Motor neuron (in vitro differentiated cells): ENCODE results near the gene MMP3. TPM values are rescaled to one million over a fixed set of nuclear protein-coding genes. Genes with fewer than 3 reads are reported as not detected.

Source experiments
- ATAC-seq, 8 experiments: fragments of 200-7000 bp; cut with Tn5 transposase; replicated peaks in 6 of 8; 2 replicates each; pipeline ENCODE4 v1.8.0; 2021; ENCODE audit warnings: mild to moderate bottlenecking in 8 of 8, moderate library complexity in 8 of 8
- H3K27ac ChIP-seq, 2 donors: fragments of 250-450 bp; sonication (Bioruptor Pico); 2 replicates each; pipeline ENCODE4 v1.9.0; 2021; ENCODE audit warnings: antibody characterized with exemption in 2 of 2, mild to moderate bottlenecking in 2 of 2, moderate library complexity in 1 of 2
- H3K4me1 ChIP-seq, 2 donors: fragments of 250-450 bp; sonication (Bioruptor Pico); replicated peaks in 1 of 2; 2 replicates each; pipeline ENCODE4 v1.6.1; 2021; ENCODE audit warnings: antibody characterized with exemption in 2 of 2, mild to moderate bottlenecking in 2 of 2, moderate library complexity in 1 of 2
- H3K4me3 ChIP-seq, 5 donors: fragments of 250-450 bp; sonication (Bioruptor Pico); 2 replicates each; pipeline ENCODE4 v1.9.0; 2021; ENCODE audit warnings: antibody characterized with exemption in 5 of 5, mild to moderate bottlenecking in 5 of 5, moderate library complexity in 4 of 5
- WGBS, 10 experiments: fragments of 450-650 bp; shearing (Covaris generic); methylation state at CpG; one replicate each; pipeline ENCODE4 v1.0.0; 2022; 5-methylcytosine and 5-hydroxymethylcytosine counted together
- in situ Hi-C, 9 experiments: fragments of 400-800 bp; cut with MboI; loops; one replicate each; pipeline ENCODE4 v1.15.0; 2021; ENCODE audit warnings: low sequenced_read_pairs in 9 of 9, low pct_unique_long_range_greater_than_20kb in 2 of 9; ENCODE audit not compliant: unreplicated experiment in 9 of 9
- total RNA-seq, 8 experiments: library from RNA; unstranded; fragments of 300-600 nt; gene quantifications; 2 replicates each; pipeline versions ENCODE4 v1.2.3 to v1.2.4, GENCODE V29; 2022

The MMP3 gene
- total RNA-seq, 8 experiments from 2014 or later: 0.36 to 5.8 (median 2.6) TPM; not detected in 5

- 32 to 90% (median 78%) methylated on average over 2 to 4 of the region's 5 CpGs; no CpG with 5 or more reads in 3 of the 10 experiments for WGBS, 10 experiments
- Histone ChIP-seq H3K27ac (no peak overlapping the region), H3K4me1 (no peaks in the 10 kb centered on the region), H3K4me3 (no peak overlapping the region)
- in situ Hi-C loops: loop anchor here in 1 of 9 experiments (25.0 kb wide), 1 partner anchor 207 kb away; no protein-coding TSS in a partner anchor
- peak in 2 of 8 experiments; percentile 30 to 37 for ATAC-seq
Measured at GRCh38 chr11:102830001-102830727, 13.2 kb downstream of the MMP3 start.

GRCh38 chr11:102829316-102830000, 14.0 kb downstream of the MMP3 start:
- Histone ChIP-seq H3K4me1 (no peaks in the 10 kb centered on the region), H3K4me3 (no peak overlapping the region), H3K27ac (no peak overlapping the region)
- in situ Hi-C loops: loop anchor here in 1 of 9 experiments (10.0 to 25.0 kb wide), 2 partner anchors 115 to 208 kb away; no protein-coding TSS in a partner anchor
- 42 to 96% (median 84%) methylated on average over 1 to 3 of the region's 6 CpGs; no CpG with 5 or more reads in 2 of the 10 experiments for WGBS, 10 experiments
- peak in 2 of 8 experiments; percentile 29 to 62 for ATAC-seq

GRCh38 chr11:102824556-102824955, 18.9 kb downstream of the MMP3 start:
- ATAC-seq: peak in 1 of 8 experiments; percentile 24
- H3K4me3 ChIP-seq: no peak overlapping the region
- in situ Hi-C loops: loop anchor here in 1 of 9 experiments (10.0 kb wide), 1 partner anchor 120 kb away; no protein-coding TSS in a partner anchor
- H3K4me1 ChIP-seq: no peaks in the 10 kb centered on the region
- no peak overlapping the region for H3K27ac ChIP-seq
- 83 to 100% (median 100%) methylated on average over 1 of the region's 1 CpG; no CpG with 5 or more reads in 1 of the 10 experiments for WGBS, 10 experiments

GRCh38 chr11:102819491-102819890, 23.9 kb downstream of the MMP3 start:
- Histone ChIP-seq H3K4me1 (no peaks in the 10 kb centered on the region), H3K27ac (no peak overlapping the region), H3K4me3 (no peak overlapping the region)
- no peak for ATAC-seq
- WGBS, 10 experiments: 10 to 81% (median 55%) methylated on average over 1 to 5 of the region's 6 CpGs; no CpG with 5 or more reads in 5 of the 10 experiments
- in situ Hi-C loops: no loop called here

GRCh38 chr11:102813484-102813883, 29.9 kb downstream of the MMP3 start:
- no peak for ATAC-seq
- in situ Hi-C loops: no loop called here
- H3K27ac ChIP-seq: no peak overlapping the region
- no peaks in the 10 kb centered on the region for H3K4me1 ChIP-seq
- H3K4me3 ChIP-seq: no peak overlapping the region
- 67 to 100% (median 86%) methylated on average over 1 of the region's 1 CpG; no CpG with 5 or more reads in 2 of the 10 experiments for WGBS, 10 experiments

- Histone ChIP-seq H3K4me3 (no peak overlapping the region), H3K4me1 (no peaks in the 10 kb centered on the region), H3K27ac (no peak overlapping the region)
- ATAC-seq: no peak
- in situ Hi-C loops: no loop called here
- WGBS, 10 experiments: 79 to 100% (median 88%) methylated on average over 1 to 3 of the region's 3 CpGs; no CpG with 5 or more reads in 2 of the 10 experiments
Measured at GRCh38 chr11:102812188-102812587, 31.2 kb downstream of the MMP3 start.

- WGBS, 10 experiments: 3 to 36% (median 16%) methylated on average over 2 to 3 of the region's 3 CpGs; no CpG with 5 or more reads in 2 of the 10 experiments
- in situ Hi-C loops: no loop called here
- no peak overlapping the region for H3K4me3 ChIP-seq
- no peaks in the 10 kb centered on the region for H3K4me1 ChIP-seq
- no peak overlapping the region for H3K27ac ChIP-seq
- peak in 3 of 8 experiments; percentile 74 to 81 (median 75) for ATAC-seq
Measured at GRCh38 chr11:102810950-102811660, 32.3 kb downstream of the MMP3 start.

GRCh38 chr11:102809971-102810370, 33.4 kb downstream of the MMP3 start:
- Histone ChIP-seq H3K27ac (no peak overlapping the region), H3K4me1 (no peaks in the 10 kb centered on the region), H3K4me3 (no peak overlapping the region)
- no peak for ATAC-seq
- WGBS, 10 experiments: 64 to 100% (median 100%) methylated on average over 1 to 2 of the region's 2 CpGs; no CpG with 5 or more reads in 2 of the 10 experiments
- in situ Hi-C loops: no loop called here

GRCh38 chr11:102807921-102808320, 35.5 kb downstream of the MMP3 start:
- ATAC-seq: peak in 3 of 8 experiments; percentile 16 to 37 (median 24)
- 60 to 85% (median 72%) methylated on average over 3 to 11 of the region's 19 CpGs; no CpG with 5 or more reads in 4 of the 10 experiments for WGBS, 10 experiments
- no peaks in the 10 kb centered on the region for H3K4me1 ChIP-seq
- in situ Hi-C loops: no loop called here
- no peak overlapping the region for H3K4me3 ChIP-seq
- no peak overlapping the region for H3K27ac ChIP-seq

- 23 to 100% (median 86%) methylated on average over 2 to 3 of the region's 3 CpGs for WGBS, 10 experiments
- Histone ChIP-seq H3K4me1 (no peaks in the 10 kb centered on the region), H3K27ac (no peak overlapping the region), H3K4me3 (no peak overlapping the region)
- in situ Hi-C loops: no loop called here
- ATAC-seq: no peak
Measured at GRCh38 chr11:102806296-102806695, 37.1 kb downstream of the MMP3 start.

GRCh38 chr11:102802341-102802740, 41.1 kb downstream of the MMP3 start:
- Histone ChIP-seq H3K4me1 (no peaks in the 10 kb centered on the region), H3K4me3 (no peak overlapping the region), H3K27ac (no peak overlapping the region)
- in situ Hi-C loops: no loop called here
- WGBS, 10 experiments: 0 to 80% (median 60%) methylated on average over 2 of the region's 2 CpGs; no CpG with 5 or more reads in 1 of the 10 experiments
- ATAC-seq: peak in 2 of 8 experiments; percentile 60 to 77

GRCh38 chr11:102800767-102801166, 42.6 kb downstream of the MMP3 start:
- in situ Hi-C loops: no loop called here
- WGBS, 10 experiments: 15 to 91% (median 85%) methylated on average over 2 to 4 of the region's 4 CpGs

More at GRCh38 chr11:102800767-102801166, 42.6 kb downstream of the MMP3 start:
- Histone ChIP-seq H3K4me1 (no peaks in the 10 kb centered on the region), H3K27ac (no peak overlapping the region), H3K4me3 (no peak overlapping the region)
- no peak for ATAC-seq
